Muscle of leg (tissue), 11 donors: ENCODE results near the gene SCO2. TPM values are rescaled to one million over a fixed set of nuclear protein-coding genes. Genes with fewer than 3 reads are reported as not detected.

Experiments
- DNase-seq: peaks from one replicate; pipeline ENCODE4 v3.0.0; 2013
- H3K27ac ChIP-seq: one replicate; pipeline ENCODE4 v1.5.1; 2013; ENCODE audit warnings: mild to moderate bottlenecking, low read length, control low read depth
- H3K27me3 ChIP-seq: one replicate; pipeline ENCODE4 v1.6.1; 2013; ENCODE audit warnings: low read length; ENCODE audit not compliant: control insufficient read depth, insufficient read depth
- H3K36me3 ChIP-seq: one replicate; pipeline ENCODE4 v1.6.1; 2013; ENCODE audit warnings: low read length; ENCODE audit not compliant: control insufficient read depth, insufficient read depth
- H3K4me1 ChIP-seq: one replicate; pipeline ENCODE4 v1.6.1; 2013; ENCODE audit warnings: low read length; ENCODE audit not compliant: control insufficient read depth, insufficient read depth
- H3K4me3 ChIP-seq: one replicate; pipeline ENCODE4 v1.5.1; 2013; ENCODE audit warnings: low read length, control low read depth
- H3K9me3 ChIP-seq: replicated peaks from 2 replicates; pipeline ENCODE4 v1.6.1; 2013; ENCODE audit warnings: low read depth, low read length; ENCODE audit not compliant: control insufficient read depth
- WGBS: methylation state at CpG from one replicate; pipeline ENCODE4 v1.1.5; 2013; ENCODE audit warnings: missing lambda C conversion rate; ENCODE audit not compliant: insufficient coverage; 5-methylcytosine and 5-hydroxymethylcytosine counted together
- polyA plus RNA-seq, 8 donors: library from polyadenylated mRNA; unstranded; fragments of 120-200 nt; gene quantifications; one replicate each; pipeline versions ENCODE4 v1.2.1 to v1.2.3, GENCODE V29; 2013; ENCODE audit warnings: inconsistent platforms in 1 of 8, low replicate concordance in 1 of 8; ENCODE audit not compliant: insufficient read length in 8 of 8, insufficient read depth in 1 of 8
- total RNA-seq: library from RNA; stranded (reverse); fragments of 120-200 nt; gene quantifications from one replicate; pipeline ENCODE4 v1.2.4, GENCODE V29; 2013

SCO2 gene
- total and polyA plus RNA-seq, 9 donors: 0.40 to 7.0 (median 3.1) TPM

- no peak overlapping the region for H3K4me3 ChIP-seq
- no peak for DNase-seq
- WGBS: 62% methylated on average over 6 of the region's 7 CpGs
- H3K4me1 ChIP-seq: peaks cover 25% of the 10 kb centered on the region
- H3K36me3 ChIP-seq: peaks cover 4% of the 10 kb centered on the region
- peaks cover 35% of the 10 kb centered on the region for H3K27me3 ChIP-seq
- H3K9me3 ChIP-seq: no peaks in the 10 kb centered on the region
- no peak overlapping the region for H3K27ac ChIP-seq
Measured at GRCh38 chr22:50476868-50477267, 48.5 kb downstream of the SCO2 start.

GRCh38 chr22:50475652-50476002 lies 49.8 kb downstream of the SCO2 start:
- no peak overlapping the region for H3K4me3 ChIP-seq
- no peak for DNase-seq
- no peak overlapping the region for H3K27ac ChIP-seq
- H3K9me3 ChIP-seq: no peaks in the 10 kb centered on the region
- peaks cover 10% of the 10 kb centered on the region for H3K36me3 ChIP-seq
- H3K27me3 ChIP-seq: peaks cover 25% of the 10 kb centered on the region
- peaks cover 36% of the 10 kb centered on the region for H3K4me1 ChIP-seq
- 80% methylated on average over 1 of the region's 6 CpGs for WGBS

DNA sequence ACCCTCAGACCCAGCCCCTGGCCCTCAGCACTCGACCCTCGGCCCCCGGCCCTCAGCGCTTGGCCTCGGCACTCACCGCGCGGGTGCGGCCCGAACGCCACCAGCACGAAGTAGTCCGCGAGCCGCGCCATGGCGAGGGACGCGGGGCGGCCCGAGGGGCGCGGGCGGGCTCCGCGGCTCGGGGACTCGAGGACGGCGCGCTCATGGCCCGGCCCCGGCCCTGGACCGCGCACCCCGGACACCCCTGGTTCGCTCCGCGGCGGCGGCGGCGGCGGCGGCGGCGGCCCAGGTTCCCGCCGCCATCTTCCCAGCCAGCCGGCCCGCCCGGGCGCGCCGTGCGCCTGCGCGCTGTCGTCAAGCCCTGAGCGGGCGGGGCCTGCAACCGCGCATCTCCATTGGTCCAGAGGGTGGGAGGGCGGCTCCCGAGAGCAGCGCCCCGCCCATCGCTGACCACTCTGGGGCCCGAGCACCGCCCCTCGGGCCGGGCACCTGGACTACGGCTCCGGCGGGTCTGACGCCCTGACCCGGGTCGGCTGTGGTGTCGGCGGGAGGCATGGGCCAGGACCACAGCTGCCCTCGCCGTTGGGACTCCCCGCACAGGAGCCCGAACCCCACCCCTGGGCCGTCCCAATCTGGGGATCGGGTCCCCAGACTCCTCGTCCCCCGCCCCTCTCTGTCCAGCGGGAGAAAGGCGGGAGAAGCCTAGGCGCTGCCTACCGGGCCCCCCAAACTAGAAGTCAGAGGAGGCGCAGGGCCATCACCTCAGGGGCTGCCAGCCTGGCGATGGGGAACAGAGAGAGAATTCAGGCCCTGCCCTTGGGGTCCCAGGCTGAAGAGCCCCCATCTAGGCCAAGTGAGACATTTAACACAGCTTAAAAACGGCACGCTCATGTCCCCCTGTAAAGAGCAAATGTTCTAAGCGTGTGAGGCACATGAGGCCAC lies 50.4 kb downstream of the SCO2 start, which contains the start of gene SBF1:
TSS of gene SBF1 (minus strand) at position 326 of the 942 bp plus-strand sequence. CDS start at position 131, 195 bp downstream.
- peak within 1 kb of the TSS; percentile 55 for H3K27ac ChIP-seq
- peak within 1 kb of the TSS; percentile 77 for H3K4me3 ChIP-seq
- peaks cover 10% of the 10 kb centered on the region for H3K36me3 ChIP-seq
- H3K9me3 ChIP-seq: no peaks in the 10 kb centered on the region
- peak; percentile 96 for DNase-seq
- under 1% methylated on average over 90 of the region's 97 CpGs for WGBS
- H3K4me1 ChIP-seq: peaks cover 43% of the 10 kb centered on the region
- H3K27me3 ChIP-seq: peaks cover 19% of the 10 kb centered on the region

GRCh38 chr22:50473855-50474671 lies 51.3 kb downstream of the SCO2 start:
- H3K4me1 ChIP-seq: peaks cover 50% of the 10 kb centered on the region

More at GRCh38 chr22:50473855-50474671, 51.3 kb downstream of the SCO2 start:
- H3K27ac ChIP-seq: no peak overlapping the region
- DNase-seq: peak; percentile 34
- WGBS: 4% methylated on average over 51 of the region's 62 CpGs
- no peaks in the 10 kb centered on the region for H3K9me3 ChIP-seq
- peak overlapping the region; percentile 77 for H3K4me3 ChIP-seq
- H3K36me3 ChIP-seq: peaks cover 10% of the 10 kb centered on the region
- peaks cover 9% of the 10 kb centered on the region for H3K27me3 ChIP-seq

Other genes starting within 250 kb of the SCO2 start
- gene PLXNB2, start 218.0 kb downstream of the SCO2 start, total RNA-seq: 36.9 TPM
- 100 to 1,000 TPM in 2 of 8 donors, 10 to 100 TPM in 6; 72.1 to 110 (median 94.2) TPM for gene PLXNB2, start 218.0 kb downstream of the SCO2 start, polyA plus RNA-seq
- gene DENND6B, start 198.6 kb downstream of the SCO2 start, total RNA-seq: 2.0 TPM
- gene DENND6B, start 198.6 kb downstream of the SCO2 start, polyA plus RNA-seq: 1 to 10 TPM; 3.9 to 7.1 (median 4.8) TPM
- gene PPP6R2, start 182.3 kb downstream of the SCO2 start, total RNA-seq: 36.4 TPM
- 10 to 100 TPM; 29.8 to 41.5 (median 36.2) TPM for gene PPP6R2, start 182.3 kb downstream of the SCO2 start, polyA plus RNA-seq
- gene SBF1, start 50.6 kb downstream of the SCO2 start, total RNA-seq: 36.5 TPM
- 10 to 100 TPM; 34.6 to 49.7 (median 45.2) TPM for gene SBF1, start 50.6 kb downstream of the SCO2 start, polyA plus RNA-seq
- gene ADM2, start 44.1 kb downstream of the SCO2 start, total RNA-seq: 0.40 TPM
- gene ADM2, start 44.1 kb downstream of the SCO2 start, polyA plus RNA-seq: under 1 TPM; 0.23 to 0.81 (median 0.54) TPM
- gene MIOX, start 38.7 kb downstream of the SCO2 start, total RNA-seq: not detected
- gene MIOX, start 38.7 kb downstream of the SCO2 start, polyA plus RNA-seq: under 1 TPM in 4 of 8 donors, not detected in 4; 0.08 to 0.12 (median 0.10) TPM
- gene LMF2, start 17.9 kb downstream of the SCO2 start, total RNA-seq: 27.0 TPM
- gene LMF2, start 17.9 kb downstream of the SCO2 start, polyA plus RNA-seq: 10 to 100 TPM; 35.5 to 54.1 (median 44.9) TPM
- 34.8 TPM for gene NCAPH2, start 17.4 kb downstream of the SCO2 start, total RNA-seq
- gene NCAPH2, start 17.4 kb downstream of the SCO2 start, polyA plus RNA-seq: 10 to 100 TPM; 30.7 to 40.3 (median 37.6) TPM
- 3.2 TPM for gene TYMP, start 4.4 kb upstream of the SCO2 start, total RNA-seq
- gene TYMP, start 4.4 kb upstream of the SCO2 start, polyA plus RNA-seq: 1 to 10 TPM; 3.4 to 5.8 (median 4.1) TPM
- not detected for gene KLHDC7B, start 20.3 kb upstream of the SCO2 start, total RNA-seq
- under 1 TPM in 4 of 8 donors, not detected in 4; 0.03 to 0.35 (median 0.07) TPM for gene KLHDC7B, start 20.3 kb upstream of the SCO2 start, polyA plus RNA-seq
- gene SYCE3, start 37.3 kb upstream of the SCO2 start, total RNA-seq: not detected
- gene SYCE3, start 37.3 kb upstream of the SCO2 start, polyA plus RNA-seq: not detected
- 46.2 TPM for gene CPT1B, start 52.8 kb upstream of the SCO2 start, total RNA-seq
- gene CPT1B, start 52.8 kb upstream of the SCO2 start, polyA plus RNA-seq: 10 to 100 TPM; 24.5 to 66.6 (median 42.7) TPM
- gene CHKB, start 57.3 kb upstream of the SCO2 start, total RNA-seq: 47.5 TPM
- gene CHKB, start 57.3 kb upstream of the SCO2 start, polyA plus RNA-seq: 10 to 100 TPM; 38.6 to 61.7 (median 47.2) TPM
- gene MAPK8IP2, start 75.2 kb upstream of the SCO2 start, total RNA-seq: 0.22 TPM
- under 1 TPM; 0.34 to 0.68 (median 0.55) TPM for gene MAPK8IP2, start 75.2 kb upstream of the SCO2 start, polyA plus RNA-seq
- 8.4 TPM for gene ARSA, start 102.6 kb upstream of the SCO2 start, total RNA-seq
- gene ARSA, start 102.6 kb upstream of the SCO2 start, polyA plus RNA-seq: 10 to 100 TPM; 11.4 to 21.9 (median 15.2) TPM
- gene SHANK3, start 147.2 kb upstream of the SCO2 start, total RNA-seq: 4.3 TPM
- gene SHANK3, start 147.2 kb upstream of the SCO2 start, polyA plus RNA-seq: 10 to 100 TPM; 11.9 to 25.1 (median 16.6) TPM
- 0.09 TPM for gene ACR, start 212.6 kb upstream of the SCO2 start, total RNA-seq
- gene ACR, start 212.6 kb upstream of the SCO2 start, polyA plus RNA-seq: under 1 TPM; 0.15 to 0.46 (median 0.23) TPM